Activated CD4-positive, alpha-beta T cell treated with anti-CD3 and anti-CD28 coated beads, Interleukin-2, amount 50 U/mL, for 24 hours (primary cell): ENCODE results near the gene ARHGAP45.

Experiments
- DNase-seq, 2 donors: peaks; one replicate each; pipeline ENCODE4 v3.0.0-alpha.2; 2020; ENCODE audit warnings: low read depth in 1 of 2, low spot score in 1 of 2

Gene ARHGAP45

GRCh38 chr19:1129535-1129934 is 62.6 kb downstream of the ARHGAP45 start:
- DNase-seq: no peak

- DNase-seq: peak; percentile 32 to 35
Observed at GRCh38 chr19:1130771-1131717, 64.1 kb downstream of the ARHGAP45 start.

- peak; percentile 76 to 85 for DNase-seq
Observed at GRCh38 chr19:1131718-1132551, 65.0 kb downstream of the ARHGAP45 start.

GRCh38 chr19:1132552-1133383 is 65.8 kb downstream of the ARHGAP45 start:
- no peak for DNase-seq

GRCh38 chr19:1133471-1133929 is 66.5 kb downstream of the ARHGAP45 start:
- DNase-seq: peak; percentile 57 to 61

- DNase-seq: no peak
Observed at GRCh38 chr19:1134431-1134830, 67.5 kb downstream of the ARHGAP45 start.

GRCh38 chr19:1135454-1135853 is 68.5 kb downstream of the ARHGAP45 start:
- DNase-seq: no peak

GRCh38 chr19:1136201-1136600 is 69.2 kb downstream of the ARHGAP45 start:
- DNase-seq: no peak
